Osteocyte (in vitro differentiated cells): ENCODE results near the gene RCL1. TPM values are rescaled to one million over a fixed set of nuclear protein-coding genes. Genes with fewer than 3 reads are reported as not detected.
"Not testable (repeated sequence)": the region's sequence is repeated elsewhere in the genome, so short reads cannot be mapped to it uniquely, and the experiment has no call there.

Experiments used
- DNase-seq: peaks from one replicate; pipeline ENCODE4 v3.0.0; 2021; ENCODE audit warnings: mixed read lengths; ENCODE audit not compliant: unreplicated experiment; ENCODE audit errors: extremely low spot score
- H3K27ac Mint-ChIP-seq: one replicate; pipeline ENCODE4 v1.8.0; 2021; ENCODE audit warnings: mild to moderate bottlenecking, mixed read lengths; ENCODE audit not compliant: unreplicated experiment
- H3K27me3 Mint-ChIP-seq: one replicate; pipeline ENCODE4 v1.8.0; 2021; ENCODE audit warnings: mixed read lengths; ENCODE audit not compliant: unreplicated experiment
- H3K36me3 Mint-ChIP-seq: one replicate; pipeline ENCODE4 v1.8.0; 2021; ENCODE audit warnings: mixed read lengths; ENCODE audit not compliant: unreplicated experiment
- H3K4me1 Mint-ChIP-seq: one replicate; pipeline ENCODE4 v1.8.0; 2021; ENCODE audit warnings: mixed read lengths; ENCODE audit not compliant: unreplicated experiment
- H3K4me3 Mint-ChIP-seq: one replicate; pipeline ENCODE4 v1.8.0; 2021; ENCODE audit warnings: mild to moderate bottlenecking, moderate library complexity, mixed read lengths; ENCODE audit not compliant: unreplicated experiment
- H3K9me3 Mint-ChIP-seq: one replicate; pipeline ENCODE4 v1.8.0; 2021; ENCODE audit warnings: mixed read lengths; ENCODE audit not compliant: unreplicated experiment
- CTCF ChIP-seq: fragments of 200-600 bp; sonication (generic); IDR thresholded peaks from 2 replicates; pipeline ENCODE4 v1.5.0; 2021; ENCODE audit warnings: antibody characterized with exemption, mild to moderate bottlenecking, moderate library complexity
- total RNA-seq: library from RNA; stranded (reverse); gene quantifications from 2 replicates; pipeline ENCODE4 v1.2.1, GENCODE V29; 2021

The RCL1 gene
- total RNA-seq, 1 donor from 2014 or later = 13.4 TPM

DNA sequence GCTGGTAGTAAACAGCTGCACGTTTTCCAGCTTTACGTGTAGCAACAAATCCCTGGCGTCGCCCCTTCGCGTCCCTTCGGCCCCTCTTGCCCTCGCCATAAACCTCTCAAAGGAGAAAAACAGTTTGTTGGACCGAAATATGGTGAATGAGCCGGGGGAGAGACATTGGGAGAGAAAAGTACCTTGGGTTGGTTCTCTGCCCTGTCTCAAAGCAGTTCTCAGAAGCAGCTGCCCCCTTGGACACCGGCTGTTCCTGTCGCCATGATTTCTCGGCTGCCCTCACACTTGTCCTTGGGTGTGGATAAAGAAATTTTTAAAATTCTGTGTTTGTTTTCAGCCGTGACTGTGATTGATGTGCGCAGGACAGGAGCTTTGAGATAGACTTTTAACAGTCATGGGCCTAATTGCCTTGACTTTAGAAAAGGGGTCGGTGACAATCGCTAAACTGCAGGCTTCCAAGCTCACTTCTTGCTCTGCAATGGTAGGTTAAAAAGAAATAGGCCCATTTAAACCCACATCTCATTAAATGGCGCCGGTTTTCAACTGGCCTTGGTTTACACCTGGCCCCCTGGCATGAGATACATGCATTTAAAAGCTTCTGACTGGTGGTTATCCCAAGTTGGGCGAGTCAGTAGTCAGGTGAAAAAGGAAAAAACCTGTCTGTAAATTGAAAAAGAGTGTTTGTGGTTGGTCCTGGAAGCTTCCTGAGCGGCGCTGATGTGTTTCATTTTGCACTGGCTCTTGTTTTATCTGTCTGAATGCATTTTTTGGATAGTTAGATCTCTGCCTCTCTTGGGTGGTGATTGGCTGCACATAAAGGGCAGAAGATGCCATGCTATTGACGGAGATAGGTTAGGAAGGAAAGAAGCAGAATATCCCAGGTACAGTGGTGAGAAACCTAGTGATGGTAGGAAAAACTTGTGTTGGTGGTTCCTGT lies 983 bp downstream of the RCL1 start:
- Mint-ChIP-seq H3K9me3 (no peaks in the 10 kb centered on the region), H3K27me3 (no peaks in the 10 kb centered on the region), H3K4me1 (peaks cover 24% of the 10 kb centered on the region), H3K36me3 (no peaks in the 10 kb centered on the region), H3K27ac (peak overlapping the region; percentile 78), H3K4me3 (peak overlapping the region; percentile 99)
- DNase-seq = no peak
- no peak for TF ChIP-seq CTCF

DNA sequence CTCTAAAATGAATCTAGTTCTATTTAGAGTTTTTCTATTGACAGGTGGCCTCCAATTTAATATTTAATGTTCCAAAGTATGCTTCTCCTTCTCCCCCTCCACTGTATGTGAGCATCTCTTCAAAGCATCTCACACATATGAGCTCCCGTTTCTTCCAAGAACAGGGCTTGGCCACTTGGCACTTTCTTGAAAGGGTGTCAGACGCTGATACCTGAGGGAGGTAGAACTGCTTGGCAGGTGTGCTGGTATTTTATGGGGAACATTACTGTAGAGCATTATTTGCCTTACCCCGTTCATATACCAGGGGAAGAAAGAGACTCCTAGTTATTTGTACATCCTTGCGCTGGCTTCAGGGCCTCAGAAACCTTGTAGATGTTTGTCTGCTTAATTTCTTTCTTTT lies 1.9 kb downstream of the RCL1 start:
- TF ChIP-seq CTCF = no peak
- Mint-ChIP-seq H3K27me3 (no peaks in the 10 kb centered on the region), H3K4me1 (peaks cover 29% of the 10 kb centered on the region), H3K4me3 (peak overlapping the region; percentile 99), H3K27ac (no peak overlapping the region), H3K9me3 (no peaks in the 10 kb centered on the region), H3K36me3 (no peaks in the 10 kb centered on the region)
- DNase-seq = no peak

- not testable (repeated sequence) for H3K4me3 Mint-ChIP-seq, DNase-seq, H3K27me3 Mint-ChIP-seq, H3K27ac Mint-ChIP-seq, H3K9me3 Mint-ChIP-seq, H3K36me3 Mint-ChIP-seq
- H3K4me1 Mint-ChIP-seq = peaks cover 29% of the 10 kb centered on the region
Observed at GRCh38 chr9:4795108-4795507, 2.4 kb downstream of the RCL1 start.

DNA sequence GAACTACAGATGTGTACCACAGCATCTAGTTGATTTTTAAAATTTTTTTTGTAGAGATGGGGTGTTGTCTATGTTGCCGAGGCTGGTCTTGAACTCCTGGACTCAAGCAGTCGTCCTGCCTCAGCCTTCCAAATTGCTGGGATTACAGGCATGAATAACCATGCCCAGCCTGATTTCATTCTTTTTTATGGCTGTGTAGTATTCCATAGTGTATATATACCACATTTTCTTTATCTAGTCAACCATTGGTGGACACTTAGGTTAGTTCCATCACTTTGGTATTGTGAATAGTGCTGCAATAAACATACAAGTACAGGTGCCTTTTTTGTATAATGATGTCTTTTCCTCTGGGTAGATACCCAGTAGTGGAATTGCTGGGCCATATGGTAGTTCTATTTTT lies 3.8 kb downstream of the RCL1 start:
- no peak overlapping the region for H3K4me3 Mint-ChIP-seq
- TF ChIP-seq CTCF = no peak
- H3K27me3 Mint-ChIP-seq = no peaks in the 10 kb centered on the region
- no peaks in the 10 kb centered on the region for H3K9me3 Mint-ChIP-seq
- no peak overlapping the region for H3K27ac Mint-ChIP-seq
- H3K36me3 Mint-ChIP-seq = no peaks in the 10 kb centered on the region
- H3K4me1 Mint-ChIP-seq = peaks cover 29% of the 10 kb centered on the region
- DNase-seq = no peak

DNA sequence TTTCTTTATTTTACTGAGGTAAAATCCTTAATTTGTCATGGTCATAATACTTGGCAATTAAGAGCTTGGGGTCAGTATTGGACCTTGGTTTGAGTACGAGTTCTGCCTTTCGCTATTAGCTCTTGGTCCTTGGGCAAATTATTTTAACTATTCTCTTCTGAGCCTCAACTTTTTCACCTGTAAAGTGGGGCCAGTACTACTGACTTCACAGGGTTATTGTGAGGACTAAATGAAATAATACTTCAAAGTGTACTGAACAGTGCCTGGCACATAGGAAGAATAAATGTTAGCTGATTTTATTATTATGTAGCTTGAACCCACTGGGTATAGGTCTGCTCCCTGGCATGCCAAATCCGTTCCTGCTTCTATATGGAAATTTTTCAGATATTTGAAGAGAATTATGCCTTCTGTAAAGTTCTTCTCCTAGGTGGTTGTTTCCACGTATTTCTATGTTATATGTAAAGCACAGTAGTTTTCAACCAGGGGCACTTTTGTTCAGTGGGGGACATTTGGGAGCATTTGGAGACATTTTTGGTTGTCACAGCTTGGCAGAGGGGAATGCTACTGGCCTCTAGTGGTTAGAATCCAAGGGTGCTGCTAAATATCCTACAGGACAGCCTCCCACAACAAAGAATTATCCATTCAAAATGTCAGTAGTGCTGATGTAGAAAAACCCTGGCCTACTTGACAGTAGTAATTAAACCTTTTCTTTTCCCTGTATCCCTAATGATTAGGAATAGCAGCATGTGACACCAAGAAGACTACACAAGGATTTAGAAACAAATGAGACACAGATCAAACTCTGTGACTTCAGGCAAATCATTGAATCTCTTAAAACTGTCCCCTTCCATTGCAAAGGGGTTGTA lies 4.5 kb downstream of the RCL1 start:
- no peaks in the 10 kb centered on the region for H3K9me3 Mint-ChIP-seq
- no peak for DNase-seq
- no peaks in the 10 kb centered on the region for H3K27me3 Mint-ChIP-seq
- peak; percentile 72 for TF ChIP-seq CTCF
- H3K27ac Mint-ChIP-seq = no peak overlapping the region
- H3K4me3 Mint-ChIP-seq = no peak overlapping the region
- no peaks in the 10 kb centered on the region for H3K36me3 Mint-ChIP-seq
- H3K4me1 Mint-ChIP-seq = peaks cover 25% of the 10 kb centered on the region
